22Rv1 (cell line): ENCODE results near the gene DIP2C.
"Not testable (repeated sequence)": the region's sequence is repeated elsewhere in the genome, so short reads cannot be mapped to it uniquely, and the experiment has no call there.

Experiments used
- H3K27ac ChIP-seq: fragments of 450-650 bp; 2 replicates; pipeline ENCODE4 v1.5.1; 2017
- ZFX ChIP-seq: fragments of 450-650 bp; IDR thresholded peaks from 2 replicates; pipeline ENCODE4 v1.6.1; 2017; ENCODE audit warnings: antibody characterized with exemption, borderline replicate concordance
- TF ChIP-seq, protein P1 (sequence below): fragments of 450-650 bp; IDR thresholded peaks from 2 replicates; pipeline ENCODE4 v1.5.1; 2017; ENCODE audit warnings: mild to moderate bottlenecking

The DIP2C gene

DNA sequence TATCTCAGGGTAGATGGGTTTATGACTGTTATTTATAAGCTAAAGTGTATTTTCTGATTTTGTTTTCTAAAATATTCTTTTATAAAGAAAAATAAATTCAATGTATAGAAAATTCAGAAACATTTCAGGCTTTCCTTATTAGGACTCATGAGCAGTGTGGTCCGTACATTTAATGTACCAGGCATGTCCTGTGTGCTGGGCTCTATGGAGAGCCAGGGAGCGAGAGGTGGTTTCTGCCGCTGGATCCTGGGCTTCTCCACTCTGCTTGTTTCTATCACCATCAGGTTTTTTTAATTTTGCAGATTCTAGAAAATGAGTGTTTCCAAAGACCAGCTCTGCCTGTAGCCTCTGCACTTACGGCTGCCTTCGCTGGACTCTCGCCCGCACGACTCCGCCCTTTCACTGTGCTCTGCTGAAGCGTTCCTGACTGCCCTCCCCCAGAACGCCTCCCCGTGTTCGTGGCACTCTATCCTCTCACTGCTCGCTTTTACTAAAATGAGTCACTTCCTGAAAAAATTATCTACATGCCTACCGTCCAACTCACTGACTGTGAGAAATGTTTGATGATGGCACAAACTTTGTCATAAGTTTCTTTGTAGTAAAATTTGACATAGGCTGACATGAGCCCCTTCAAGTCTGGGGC is 365.7 kb downstream of the DIP2C start:
- TF ChIP-seq, protein P1, sequence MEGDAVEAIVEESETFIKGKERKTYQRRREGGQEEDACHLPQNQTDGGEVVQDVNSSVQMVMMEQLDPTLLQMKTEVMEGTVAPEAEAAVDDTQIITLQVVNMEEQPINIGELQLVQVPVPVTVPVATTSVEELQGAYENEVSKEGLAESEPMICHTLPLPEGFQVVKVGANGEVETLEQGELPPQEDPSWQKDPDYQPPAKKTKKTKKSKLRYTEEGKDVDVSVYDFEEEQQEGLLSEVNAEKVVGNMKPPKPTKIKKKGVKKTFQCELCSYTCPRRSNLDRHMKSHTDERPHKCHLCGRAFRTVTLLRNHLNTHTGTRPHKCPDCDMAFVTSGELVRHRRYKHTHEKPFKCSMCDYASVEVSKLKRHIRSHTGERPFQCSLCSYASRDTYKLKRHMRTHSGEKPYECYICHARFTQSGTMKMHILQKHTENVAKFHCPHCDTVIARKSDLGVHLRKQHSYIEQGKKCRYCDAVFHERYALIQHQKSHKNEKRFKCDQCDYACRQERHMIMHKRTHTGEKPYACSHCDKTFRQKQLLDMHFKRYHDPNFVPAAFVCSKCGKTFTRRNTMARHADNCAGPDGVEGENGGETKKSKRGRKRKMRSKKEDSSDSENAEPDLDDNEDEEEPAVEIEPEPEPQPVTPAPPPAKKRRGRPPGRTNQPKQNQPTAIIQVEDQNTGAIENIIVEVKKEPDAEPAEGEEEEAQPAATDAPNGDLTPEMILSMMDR, result no peak
- TF ChIP-seq ZFX, result no peak
- no peak overlapping the region for H3K27ac ChIP-seq

DNA sequence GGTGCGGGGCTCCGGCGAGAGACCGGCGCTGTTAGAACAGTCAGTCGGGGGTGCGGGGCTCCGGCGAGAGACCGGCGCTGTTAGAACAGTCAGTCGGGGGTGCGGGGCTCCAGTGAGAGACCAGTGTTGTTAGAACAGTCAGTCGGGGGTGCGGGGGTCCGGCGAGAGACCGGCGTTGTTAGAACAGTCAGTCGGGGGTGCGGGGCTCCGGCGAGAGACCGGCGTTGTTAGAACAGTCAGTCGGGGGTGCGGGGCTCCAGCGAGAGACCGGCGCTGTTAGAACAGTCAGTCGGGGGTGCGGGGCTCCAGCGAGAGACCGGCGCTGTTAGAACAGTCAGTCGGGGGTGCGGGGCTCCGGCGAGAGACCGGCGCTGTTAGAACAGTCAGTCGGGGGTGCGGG is 366.4 kb downstream of the DIP2C start:
- H3K27ac ChIP-seq, result not testable (repeated sequence)

DNA sequence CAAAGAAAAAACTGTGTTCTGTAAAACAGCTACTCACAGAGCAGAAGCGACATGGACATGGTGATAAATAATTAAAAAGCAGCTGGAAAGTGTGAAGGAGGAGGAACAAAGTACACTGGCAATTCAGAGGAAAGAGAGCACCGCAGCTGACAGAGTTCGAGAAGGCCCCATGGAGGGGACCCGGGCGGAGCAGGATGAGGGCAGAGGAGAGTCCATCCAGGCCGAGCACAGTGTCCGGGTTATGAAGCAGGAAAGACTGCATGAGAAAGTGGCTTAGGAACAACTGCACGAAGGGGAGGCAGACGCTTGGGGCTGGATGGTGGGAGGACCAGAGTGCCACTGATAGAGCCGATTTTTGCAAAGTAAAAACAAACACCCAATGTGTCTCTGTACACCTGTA is 368.7 kb downstream of the DIP2C start:
- no peak overlapping the region for H3K27ac ChIP-seq

DNA sequence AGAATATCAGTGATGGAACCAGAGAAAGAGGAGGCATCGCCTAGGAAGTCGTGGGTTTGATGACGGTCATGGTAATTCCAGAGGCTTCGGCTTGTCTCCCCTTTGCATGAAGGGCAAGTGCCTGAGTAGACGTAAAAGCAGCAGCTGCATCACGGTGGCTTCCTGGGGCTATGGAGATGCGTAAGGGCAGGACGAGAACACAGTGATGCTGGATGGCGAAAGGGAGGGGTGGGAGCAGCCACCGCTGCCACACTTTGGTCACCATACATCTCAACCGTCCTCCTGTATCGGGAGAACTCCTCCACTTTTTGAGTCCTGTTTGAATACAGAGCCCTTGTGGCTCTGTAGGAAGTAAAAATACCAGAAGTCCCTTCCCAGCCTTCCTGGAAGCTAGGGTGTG is 371.5 kb downstream of the DIP2C start:
- no peak overlapping the region for H3K27ac ChIP-seq
- TF ChIP-seq, protein P1, result no peak
- TF ChIP-seq ZFX, result no peak

More for the DNA sequence above, 368.7 kb downstream of the DIP2C start:
- TF ChIP-seq, protein P1, result no peak
- no peak for TF ChIP-seq ZFX

DNA sequence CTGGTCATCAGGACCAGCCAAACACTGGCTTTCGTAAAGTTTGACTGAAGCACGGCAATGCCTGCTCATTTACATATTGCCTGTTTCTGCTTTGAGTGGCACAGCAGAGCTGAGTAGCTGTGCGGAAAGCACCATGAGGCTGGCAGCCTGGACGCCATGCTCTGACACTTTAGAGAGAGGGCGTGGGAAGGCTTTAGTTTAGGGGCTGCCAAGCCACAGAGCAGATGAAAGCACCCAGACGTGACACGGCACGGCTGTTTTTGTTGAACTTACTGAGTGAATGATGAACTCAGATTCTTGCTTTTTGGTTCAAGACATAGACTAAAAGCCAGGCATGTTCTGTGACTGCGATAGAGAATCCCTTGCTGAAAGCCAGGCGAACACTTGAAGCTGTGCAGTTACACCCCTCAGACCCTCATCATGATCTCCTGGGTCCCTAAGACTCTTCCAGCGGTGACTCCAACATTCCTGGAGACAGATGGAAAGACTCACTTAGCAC is 372.1 kb downstream of the DIP2C start:
- H3K27ac ChIP-seq, result no peak overlapping the region

DNA sequence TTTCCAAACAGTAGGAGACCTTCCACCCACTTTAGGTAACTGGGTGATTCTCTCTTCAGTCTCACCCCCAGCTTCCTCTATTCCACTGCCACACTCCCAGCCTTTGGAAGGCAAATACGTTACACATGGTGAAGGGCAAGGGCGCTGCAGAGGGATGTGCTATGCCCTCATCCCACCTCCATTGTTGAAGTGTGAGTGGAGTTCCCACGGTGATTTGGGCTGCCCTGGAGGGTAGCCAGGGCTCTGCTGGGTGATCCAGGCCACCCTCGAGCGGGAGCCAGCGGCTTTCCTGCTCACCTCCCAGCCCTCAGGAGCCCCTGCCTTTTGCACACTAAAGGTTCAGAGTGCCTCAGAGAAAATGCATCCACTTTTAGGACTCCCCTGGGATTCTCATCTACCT is 373.1 kb downstream of the DIP2C start:
- TF ChIP-seq, protein P1, result no peak
- no peak for TF ChIP-seq ZFX
- H3K27ac ChIP-seq, result no peak overlapping the region

More for the DNA sequence above, 372.1 kb downstream of the DIP2C start:
- no peak for TF ChIP-seq ZFX
- TF ChIP-seq, protein P1, result no peak

DNA sequence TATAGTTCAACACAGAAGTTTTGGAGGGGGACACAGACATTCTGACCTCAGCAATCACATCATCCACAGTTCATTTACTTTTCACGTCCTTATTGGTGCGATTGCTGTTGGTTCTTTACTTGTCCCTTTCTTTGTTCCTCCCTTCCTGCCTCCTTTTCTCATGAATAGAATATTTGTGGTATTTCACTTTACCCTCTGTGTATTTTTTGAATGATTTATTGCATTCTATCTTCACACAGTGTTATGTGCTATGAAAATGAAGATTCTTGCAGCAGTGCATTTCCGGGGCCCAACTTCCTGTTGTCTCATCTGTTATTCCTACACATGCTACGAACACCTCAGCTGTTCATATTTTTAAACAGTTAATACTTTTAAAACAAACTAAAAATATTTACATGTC is 374.6 kb downstream of the DIP2C start:
- no peak overlapping the region for H3K27ac ChIP-seq

More for the DNA sequence above, 374.6 kb downstream of the DIP2C start:
- TF ChIP-seq ZFX, result no peak
- TF ChIP-seq, protein P1, result no peak
